TTC549 (cell line): ENCODE measurements around the gene ITCH.

Source experiments
- FAIRE-seq: peaks from 2 replicates; lab custom pipeline; 2012; peaks lifted over from hg19 to GRCh38; lab: Jason Lieb, UNC

The ITCH gene

GRCh38 chr20:34534391-34535165 is 171.5 kb downstream of the ITCH start:
- FAIRE-seq, result no peak

DNA sequence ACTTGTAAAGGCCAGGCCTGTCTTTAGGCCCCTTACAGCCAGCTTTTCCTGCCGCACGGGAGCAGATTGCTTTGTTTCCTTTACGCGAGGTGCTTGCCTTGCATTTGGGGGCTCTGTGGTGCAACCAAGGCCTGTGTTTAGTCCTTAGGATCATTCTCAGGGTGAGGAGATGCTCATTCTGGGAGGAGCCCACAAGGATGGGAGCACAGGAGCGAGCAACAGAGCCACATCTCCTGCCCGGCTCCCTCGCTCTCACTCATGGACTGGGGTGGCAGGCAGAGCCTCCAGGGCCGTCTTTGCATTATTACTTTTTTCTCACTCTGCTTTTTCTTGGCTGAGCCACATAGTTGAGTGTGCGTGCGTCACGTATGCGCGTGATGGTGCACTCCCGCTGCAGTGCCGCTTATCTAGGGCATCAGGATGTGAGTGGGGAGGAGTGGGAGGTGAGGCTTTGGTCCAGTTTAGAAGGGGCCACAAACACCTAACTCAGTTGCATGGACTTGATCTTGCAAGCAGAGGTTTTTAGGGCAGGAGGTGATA is 172.3 kb downstream of the ITCH start:
- FAIRE-seq, result no peak

GRCh38 chr20:34535857-34536256 is 172.8 kb downstream of the ITCH start:
- FAIRE-seq, result no peak

DNA sequence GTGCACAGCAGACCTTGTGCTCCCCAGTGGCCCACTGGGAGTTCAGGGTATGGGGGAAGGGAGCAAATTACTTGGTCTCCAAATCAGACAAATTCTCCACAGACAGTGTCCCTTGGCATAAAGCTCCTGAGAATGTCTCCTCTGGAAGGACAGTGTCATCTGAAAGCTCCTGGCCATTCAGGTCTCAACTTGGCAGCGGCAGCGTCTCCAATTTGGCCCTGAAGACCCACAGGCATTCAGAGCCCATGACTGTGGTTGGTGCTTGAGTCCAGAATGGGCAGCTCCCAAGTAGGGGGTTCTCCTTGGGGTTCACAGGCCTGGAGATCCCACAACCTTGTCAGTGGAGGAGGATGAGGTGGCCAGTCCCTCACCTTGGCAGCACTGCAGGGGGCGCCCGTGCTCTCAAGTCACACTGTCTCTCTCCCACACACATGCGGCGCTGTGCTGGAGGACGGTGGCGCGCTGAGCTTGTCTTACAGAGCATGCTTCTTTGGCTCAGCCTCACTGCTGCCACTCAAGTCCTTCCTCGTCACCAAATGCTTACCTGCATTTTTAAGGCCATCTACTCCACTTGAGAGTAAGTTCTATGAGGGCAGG is 173.8 kb downstream of the ITCH start:
- no peak for FAIRE-seq

GRCh38 chr20:34537651-34538050 is 174.6 kb downstream of the ITCH start:
- FAIRE-seq, result no peak

GRCh38 chr20:34538671-34539123 is 175.6 kb downstream of the ITCH start:
- no peak for FAIRE-seq

DNA sequence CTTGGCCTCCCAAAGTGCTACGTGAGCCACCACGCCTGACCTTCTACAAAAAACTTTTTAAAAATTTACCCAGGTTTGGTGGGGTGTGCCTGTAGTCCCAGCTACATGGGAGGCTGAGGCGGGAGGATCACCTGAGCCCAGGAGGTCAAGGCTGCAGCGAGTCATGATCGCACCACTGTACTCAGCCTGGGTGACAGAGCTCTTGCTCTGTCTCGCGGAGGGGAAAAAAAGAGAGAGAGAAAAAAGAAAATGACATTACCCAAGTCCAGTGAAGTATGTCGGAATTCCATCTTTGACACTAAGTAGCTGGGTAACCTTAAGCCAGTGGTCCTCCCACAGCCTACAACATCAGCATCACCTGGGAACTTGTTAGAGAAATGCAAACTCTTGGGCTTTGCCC is 176.7 kb downstream of the ITCH start:
- FAIRE-seq, result no peak

GRCh38 chr20:34540596-34541263 is 177.7 kb downstream of the ITCH start:
- FAIRE-seq, result no peak

GRCh38 chr20:34541264-34541901 is 178.3 kb downstream of the ITCH start:
- no peak for FAIRE-seq

DNA sequence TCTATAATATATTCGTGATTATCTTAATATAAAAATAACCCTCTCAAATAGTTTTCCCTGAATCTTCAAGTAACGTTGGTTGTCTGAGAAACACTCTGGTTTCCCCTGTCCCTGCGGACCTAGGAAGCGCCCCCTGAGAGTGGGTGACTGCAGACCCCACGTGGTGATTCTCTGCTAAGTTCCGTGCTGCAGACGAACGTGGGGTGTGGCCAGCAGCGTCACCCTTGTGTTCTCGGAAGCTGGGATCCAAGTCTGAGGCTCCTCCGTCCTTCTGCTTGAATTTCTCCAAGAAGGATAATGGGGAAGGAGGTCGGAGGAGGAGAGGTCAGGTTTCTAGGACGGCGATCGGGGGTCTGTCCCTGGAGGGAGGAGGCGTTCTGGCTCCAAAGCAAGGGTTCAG is 178.8 kb downstream of the ITCH start:
- FAIRE-seq, result no peak

GRCh38 chr20:34542439-34542838 is 179.4 kb downstream of the ITCH start:
- no peak for FAIRE-seq

DNA sequence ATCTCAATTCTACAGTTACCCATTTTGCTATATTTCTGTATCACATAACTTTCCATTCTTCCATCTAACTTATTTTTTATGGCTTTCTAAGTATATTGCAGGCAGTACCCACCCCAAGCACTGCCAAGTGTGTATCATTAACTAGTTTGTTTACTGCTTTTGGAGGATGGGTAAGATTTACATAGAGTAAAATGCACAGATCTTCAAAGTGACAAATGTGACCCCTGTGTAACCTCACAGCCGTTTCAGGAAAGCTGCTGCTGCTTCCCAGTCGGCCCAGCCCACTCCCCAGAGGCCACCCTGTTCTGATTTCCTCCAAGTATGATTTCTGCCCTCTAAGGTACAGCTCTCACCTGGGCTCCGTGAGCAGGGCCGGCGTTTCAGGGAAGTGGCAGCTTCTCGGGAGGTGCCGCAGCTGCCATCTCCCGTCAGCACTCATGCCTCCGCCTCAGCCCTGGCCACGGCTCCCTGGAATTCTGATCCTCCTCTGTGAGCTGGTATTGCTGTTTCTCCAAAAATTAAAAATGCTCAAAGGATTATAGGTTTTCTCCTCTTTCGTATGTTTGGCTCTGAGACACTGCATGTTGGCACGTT is 180.5 kb downstream of the ITCH start:
- no peak for FAIRE-seq

GRCh38 chr20:34544109-34544796 is 181.2 kb downstream of the ITCH start:
- no peak for FAIRE-seq

- FAIRE-seq, result no peak
Measured at GRCh38 chr20:34546751-34547181, 183.7 kb downstream of the ITCH start.

DNA sequence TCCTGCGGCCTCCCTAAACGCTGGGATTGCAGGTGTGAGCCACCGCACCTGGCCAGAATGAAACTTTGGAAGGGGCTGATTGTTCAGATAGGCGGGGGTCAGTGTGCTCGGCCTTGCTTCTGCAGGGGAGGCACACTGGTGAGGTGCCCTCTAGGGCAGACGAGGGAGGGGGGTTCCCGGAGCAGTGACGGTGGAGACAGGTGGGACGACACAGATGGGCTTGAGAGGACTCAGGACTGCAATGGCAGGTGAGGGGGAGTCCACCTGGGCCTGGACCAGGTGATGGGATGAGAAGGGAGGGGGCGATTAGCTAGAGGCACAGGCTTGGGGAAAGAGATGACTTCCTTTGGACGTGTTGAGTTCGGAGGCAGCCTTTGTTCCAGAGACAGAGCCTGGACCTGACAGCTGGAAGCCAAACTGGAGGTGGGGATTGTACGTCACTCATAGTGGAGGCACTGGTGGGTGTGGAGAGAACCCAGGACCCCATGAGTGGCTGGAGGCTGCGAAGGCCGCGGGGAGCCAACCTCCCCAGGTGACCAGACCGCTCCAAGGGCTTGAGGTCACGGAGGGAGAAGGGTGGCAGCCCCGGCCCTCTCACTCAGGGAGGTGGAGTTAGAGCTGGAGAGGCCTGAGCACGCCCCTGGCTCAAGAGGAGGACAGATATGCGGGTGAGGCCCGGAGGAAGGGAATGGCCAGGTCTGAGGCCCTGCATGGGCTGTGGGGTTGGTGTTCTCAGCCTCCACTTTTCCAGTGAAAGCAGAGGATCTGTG is 185.0 kb downstream of the ITCH start:
- no peak for FAIRE-seq

DNA sequence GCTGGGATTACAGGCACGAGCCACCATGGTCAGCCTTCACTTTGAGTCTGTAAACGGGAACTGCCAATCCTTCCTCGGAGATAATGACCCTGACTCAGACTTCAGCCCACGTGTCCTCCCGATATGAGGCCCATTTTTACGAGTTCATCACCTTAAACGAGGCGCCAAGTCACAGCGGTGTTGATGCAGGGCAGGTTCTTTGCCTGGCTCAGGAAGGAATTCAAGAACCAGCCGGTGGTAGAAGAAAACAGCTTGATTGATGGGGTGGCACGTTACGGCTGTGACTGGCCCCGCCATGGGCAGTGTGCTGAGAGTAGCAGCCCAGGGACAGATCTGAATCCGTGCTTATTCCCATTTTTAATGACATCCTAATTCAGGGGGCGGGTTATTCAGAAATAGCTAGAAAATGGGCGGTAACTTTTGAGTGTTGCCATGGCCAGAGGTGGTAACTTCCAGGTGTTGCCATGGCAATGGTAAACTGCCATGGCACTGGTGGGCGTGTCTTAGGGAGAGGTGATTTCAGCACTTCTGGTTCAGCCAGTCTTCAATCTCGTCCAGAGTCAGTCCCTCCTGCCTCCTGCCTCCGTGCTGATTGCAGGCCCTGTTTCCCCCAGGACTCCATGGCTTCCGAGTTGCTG is 186.3 kb downstream of the ITCH start:
- no peak for FAIRE-seq

GRCh38 chr20:34549929-34550305 is 186.8 kb downstream of the ITCH start:
- no peak for FAIRE-seq

DNA sequence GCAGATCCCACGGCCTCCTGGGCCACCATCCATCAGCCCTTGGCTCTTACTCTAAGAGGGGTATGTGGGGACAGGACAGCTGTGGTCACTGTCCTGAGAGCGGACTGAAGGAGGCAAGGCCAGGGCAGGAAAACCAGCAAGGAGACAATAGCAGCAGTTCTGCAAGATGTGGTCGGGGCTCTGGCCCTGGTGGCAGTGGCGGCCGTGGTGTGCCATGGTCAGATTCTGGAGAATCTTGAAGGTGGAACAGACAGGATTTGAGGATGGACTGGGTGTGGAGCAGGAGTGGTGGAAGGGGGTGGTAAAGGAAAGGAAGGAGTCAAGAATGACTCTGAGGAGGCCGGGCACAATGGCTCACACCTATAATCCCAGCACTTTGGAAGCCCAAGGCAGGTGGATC is 189.5 kb downstream of the ITCH start:
- FAIRE-seq, result no peak

DNA sequence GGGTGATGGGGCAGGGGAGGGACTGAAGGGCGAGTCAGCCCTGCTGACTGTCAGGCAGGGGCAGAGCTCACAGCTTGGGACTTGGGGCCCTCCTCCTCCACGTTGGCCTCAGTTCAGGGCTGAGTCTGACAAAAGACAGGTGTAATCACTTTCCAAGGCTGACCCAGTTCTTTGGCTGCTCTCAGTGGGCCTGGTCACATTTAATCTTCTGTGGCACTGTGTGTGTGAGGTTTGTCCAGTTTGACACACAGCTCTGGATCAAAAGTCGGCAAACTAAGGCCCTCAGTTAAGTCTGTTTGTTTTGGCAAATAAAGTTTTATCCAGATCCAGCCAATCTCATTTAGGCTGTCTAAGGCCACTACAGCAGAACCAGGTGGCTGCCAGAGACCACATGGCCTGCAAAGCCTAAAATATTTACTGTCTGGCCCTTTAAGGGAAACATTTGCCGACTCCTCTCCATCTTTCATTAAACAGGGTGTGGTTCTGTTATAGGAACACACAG is 190.3 kb downstream of the ITCH start:
- FAIRE-seq, result no peak

DNA sequence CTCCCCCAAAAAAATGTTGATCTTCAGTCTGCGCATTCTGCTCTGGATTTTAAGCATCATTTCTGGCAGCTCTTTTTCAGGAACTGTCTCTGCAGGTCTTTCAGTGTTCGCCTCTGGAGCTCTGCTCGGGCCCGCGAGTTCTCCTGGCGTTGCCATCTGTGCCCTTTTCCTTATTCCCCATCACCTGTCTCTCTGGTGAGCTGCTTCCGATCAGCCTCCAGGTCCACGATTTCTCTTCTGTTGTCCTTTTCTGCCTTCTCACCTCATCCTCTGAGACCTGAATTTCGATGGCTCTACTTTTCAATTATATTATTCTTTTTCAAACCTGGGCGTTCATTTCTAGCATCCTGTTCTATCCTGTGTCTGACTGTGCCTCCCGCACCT is 194.9 kb downstream of the ITCH start:
- FAIRE-seq, result no peak
